HUES48 (cell line): ENCODE results near the gene TDG.

ENCODE experiments used
- H3K27ac ChIP-seq: one replicate; pipeline ENCODE4 v1.7.0; 2013; ENCODE audit warnings: low read depth, low read length, inconsistent platforms
- H3K27me3 ChIP-seq: 2 replicates; pipeline ENCODE4 v1.6.1; 2013; ENCODE audit warnings: mild to moderate bottlenecking, low read length; ENCODE audit not compliant: control insufficient read depth, insufficient read depth
- H3K36me3 ChIP-seq: 2 replicates; pipeline ENCODE4 v1.6.1; 2013; ENCODE audit warnings: low read length; ENCODE audit not compliant: control insufficient read depth, insufficient read depth
- H3K4me1 ChIP-seq: 2 replicates; pipeline ENCODE4 v1.6.1; 2013; ENCODE audit warnings: mild to moderate bottlenecking, low read length; ENCODE audit not compliant: control insufficient read depth, insufficient read depth
- H3K4me3 ChIP-seq: 2 replicates; pipeline ENCODE4 v1.5.1; 2013; ENCODE audit warnings: mild to moderate bottlenecking, low read depth, low read length
- H3K9ac ChIP-seq: 2 replicates; pipeline ENCODE4 v1.6.1; 2013; ENCODE audit warnings: mild to moderate bottlenecking, low read depth, low read length, moderate library complexity
- H3K9me3 ChIP-seq: 2 replicates; pipeline ENCODE4 v1.6.1; 2013; ENCODE audit warnings: low read length; ENCODE audit not compliant: control insufficient read depth, insufficient read depth

The TDG gene

DNA sequence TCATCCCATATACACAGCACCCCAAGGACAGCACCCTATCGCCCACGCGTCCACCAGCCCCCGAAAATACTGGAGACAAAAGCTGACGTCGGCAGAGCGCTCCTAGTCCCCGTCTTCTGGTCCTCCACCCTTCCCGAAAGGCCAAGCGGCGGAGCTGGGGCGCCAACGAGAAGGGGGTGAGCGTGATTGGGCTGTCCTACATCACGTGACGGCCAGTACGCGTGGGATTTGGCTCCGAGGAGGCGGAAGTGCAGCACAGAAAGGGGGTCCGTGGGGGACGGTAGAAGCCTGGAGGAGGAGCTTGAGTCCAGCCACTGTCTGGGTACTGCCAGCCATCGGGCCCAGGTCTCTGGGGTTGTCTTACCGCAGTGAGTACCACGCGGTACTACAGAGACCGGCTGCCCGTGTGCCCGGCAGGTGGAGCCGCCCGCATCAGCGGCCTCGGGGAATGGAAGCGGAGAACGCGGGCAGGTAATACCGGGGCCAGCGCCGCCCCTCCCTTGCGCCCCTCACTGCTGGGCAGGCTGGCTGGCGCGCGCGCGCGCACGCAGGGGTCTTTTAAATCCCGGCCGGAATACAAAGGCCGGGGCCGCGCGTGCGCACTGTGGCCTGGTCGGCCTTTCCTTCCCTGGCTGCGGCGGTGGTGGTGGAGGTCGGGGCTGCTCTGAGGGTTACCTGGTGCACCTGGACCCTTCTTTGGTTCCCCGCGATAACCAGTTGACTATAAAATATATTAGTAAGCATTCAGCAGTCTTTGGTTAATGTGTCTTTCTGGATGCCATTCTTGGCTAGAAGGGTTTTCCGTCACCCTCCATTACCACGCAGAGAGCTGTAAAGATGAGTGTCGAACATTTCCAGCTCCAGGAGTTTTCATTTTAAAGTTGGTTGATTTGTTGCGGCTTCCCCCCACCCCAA lies at the start of gene TDG:
Gene TDG, plus strand, starts transcription at position 283 of the 915 bp plus-strand sequence. Its CDS starts 166 bp downstream, at position 449.
- Histone ChIP-seq H3K27ac (peak within 1 kb of the TSS; percentile 94), H3K4me1 (no peaks in the 10 kb centered on the region), H3K9me3 (no peaks in the 10 kb centered on the region)

DNA sequence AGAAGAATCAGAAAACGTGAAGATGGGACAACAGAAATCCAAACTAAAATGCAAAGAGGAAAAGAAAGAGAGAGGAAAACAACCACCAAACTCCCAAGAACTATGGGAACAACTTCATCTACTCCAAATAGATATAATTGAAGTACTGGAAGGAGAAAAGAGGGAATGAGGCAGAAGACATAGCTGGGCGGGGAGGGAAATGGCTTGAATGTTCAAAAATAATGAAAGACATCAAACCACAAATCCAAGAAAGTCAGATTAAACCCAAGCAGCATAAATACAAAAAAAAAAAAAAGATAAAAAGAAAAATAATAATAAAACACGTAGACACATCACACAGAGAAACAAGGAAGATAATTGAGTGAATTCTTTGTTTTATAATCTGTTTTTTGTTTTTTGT lies 47.8 kb upstream of the TDG start:
- no peaks in the 10 kb centered on the region for H3K27me3 ChIP-seq
- H3K27ac ChIP-seq: no peak overlapping the region
- no peak overlapping the region for H3K4me3 ChIP-seq
- H3K4me1 ChIP-seq: no peaks in the 10 kb centered on the region
- H3K36me3 ChIP-seq: no peaks in the 10 kb centered on the region
- no peak overlapping the region for H3K9ac ChIP-seq
- no peaks in the 10 kb centered on the region for H3K9me3 ChIP-seq

More for the DNA sequence above, at the start of gene TDG:
- Histone ChIP-seq H3K36me3 (peaks cover 30% of the 10 kb centered on the region), H3K27me3 (no peaks in the 10 kb centered on the region), H3K9ac (peak within 1 kb of the TSS; percentile 92), H3K4me3 (peak within 1 kb of the TSS; percentile 94)

DNA sequence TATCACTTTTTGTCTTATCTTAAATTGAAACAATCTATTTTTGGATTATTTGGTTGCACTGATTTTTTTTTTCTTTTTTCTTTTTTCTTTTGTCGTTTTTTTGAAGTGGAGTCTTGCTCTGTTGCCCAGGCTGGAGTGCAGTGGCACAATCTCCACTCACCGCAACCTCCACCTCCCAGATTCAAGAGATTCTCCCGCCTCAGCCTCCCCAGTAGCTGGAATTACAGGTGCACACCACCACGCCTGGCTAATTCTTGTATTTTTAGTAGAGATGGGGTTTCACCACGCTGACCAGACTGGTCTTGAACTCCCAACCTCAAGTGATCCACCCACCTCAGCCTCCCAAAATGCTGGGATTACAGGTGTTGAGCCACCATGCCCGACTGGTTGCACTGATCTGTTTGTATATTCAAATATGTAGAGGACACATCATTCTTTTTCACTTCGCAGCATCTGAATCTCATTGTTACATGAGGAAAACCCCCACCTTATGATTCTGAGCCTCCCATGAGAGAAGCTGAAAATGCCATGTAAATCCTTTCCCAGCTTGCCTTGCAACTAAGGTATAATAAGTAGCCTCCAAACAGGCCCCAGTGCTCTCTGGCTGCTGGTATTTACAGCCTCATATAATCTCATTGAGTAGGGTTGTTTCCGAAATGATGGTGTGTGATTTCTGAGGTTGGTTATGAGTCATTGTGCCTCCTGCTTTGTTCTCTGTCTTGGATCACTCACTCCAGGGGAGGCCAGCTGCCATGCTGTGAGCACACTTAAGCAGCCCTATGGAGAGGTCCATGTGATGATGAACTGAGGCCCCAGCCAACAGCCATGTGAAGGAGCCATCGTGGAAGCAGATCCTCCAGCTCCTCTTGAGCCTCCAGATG lies 40.7 kb upstream of the TDG start:
- Histone ChIP-seq H3K4me3 (no peak overlapping the region), H3K27ac (no peak overlapping the region), H3K36me3 (no peaks in the 10 kb centered on the region), H3K9ac (no peak overlapping the region), H3K27me3 (no peaks in the 10 kb centered on the region), H3K9me3 (no peaks in the 10 kb centered on the region), H3K4me1 (peaks cover 8% of the 10 kb centered on the region; the same call in 1 of the 2 replicates)

DNA sequence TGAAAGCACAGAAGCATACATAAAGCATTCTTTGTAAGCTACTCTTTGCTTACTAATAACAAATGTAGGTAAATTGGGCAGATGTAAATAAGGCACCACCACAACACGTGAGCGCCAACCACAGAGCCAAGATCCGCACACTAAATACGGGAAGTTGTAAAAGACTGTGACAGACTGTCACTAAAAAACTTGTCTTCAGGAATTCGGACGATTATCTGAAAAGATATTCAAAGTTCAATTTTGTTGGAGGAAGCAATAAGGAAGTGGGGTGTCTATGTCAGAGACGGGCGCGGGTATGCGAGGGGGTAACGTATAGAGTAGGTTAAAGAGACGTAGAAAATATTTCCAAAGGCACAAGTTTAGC lies 37.0 kb upstream of the TDG start:
- H3K27ac ChIP-seq: peak overlapping the region; percentile 87
- H3K9ac ChIP-seq: peak overlapping the region; percentile 80
- H3K9me3 ChIP-seq: no peaks in the 10 kb centered on the region
- peak overlapping the region; percentile 86 for H3K4me3 ChIP-seq
- peaks cover 25% of the 10 kb centered on the region for H3K36me3 ChIP-seq
- no peaks in the 10 kb centered on the region for H3K27me3 ChIP-seq
- H3K4me1 ChIP-seq: peaks cover 11% of the 10 kb centered on the region; the same call in 1 of the 2 replicates

DNA sequence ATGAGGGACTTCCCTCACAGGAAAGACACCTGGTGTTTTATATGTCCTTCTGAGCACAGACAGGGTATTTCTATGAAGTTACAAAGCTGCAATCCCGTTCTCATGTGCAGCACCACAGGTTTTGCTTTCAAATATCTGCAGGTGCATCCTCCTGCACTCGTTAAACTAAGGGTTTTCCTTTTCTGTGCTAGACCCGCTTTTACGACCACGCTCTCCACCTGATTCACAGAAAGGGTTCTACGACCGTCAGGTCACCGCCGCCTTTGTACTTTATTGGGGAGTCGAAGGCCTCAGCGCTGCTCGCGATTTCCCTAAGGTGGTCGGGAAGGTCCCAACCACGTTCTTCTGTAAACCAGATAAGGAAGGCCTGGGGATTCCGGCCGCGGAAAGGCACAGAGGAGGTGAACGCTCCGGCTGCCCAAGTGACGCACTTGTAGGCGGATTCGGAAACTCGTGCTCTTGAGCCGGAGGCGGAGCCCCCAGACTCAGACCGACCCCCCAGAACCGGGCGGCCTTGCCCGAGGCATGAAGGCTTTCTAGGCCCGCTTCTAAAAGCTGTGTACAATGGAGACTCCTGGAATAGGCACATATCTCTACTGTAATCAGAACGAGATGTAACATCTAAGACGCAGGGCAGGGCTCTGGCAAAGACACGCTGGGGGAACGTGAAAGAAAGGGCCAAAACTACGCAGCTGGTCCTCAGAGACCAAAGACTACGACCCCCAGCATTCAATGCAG lies 36.5 kb upstream of the TDG start:
- Histone ChIP-seq H3K27ac (peak overlapping the region; percentile 87), H3K9ac (peak overlapping the region; percentile 80), H3K4me1 (peaks cover 11% of the 10 kb centered on the region; the same call in 1 of the 2 replicates), H3K4me3 (peak overlapping the region; percentile 86), H3K36me3 (peaks cover 31% of the 10 kb centered on the region), H3K9me3 (no peaks in the 10 kb centered on the region), H3K27me3 (no peaks in the 10 kb centered on the region)

DNA sequence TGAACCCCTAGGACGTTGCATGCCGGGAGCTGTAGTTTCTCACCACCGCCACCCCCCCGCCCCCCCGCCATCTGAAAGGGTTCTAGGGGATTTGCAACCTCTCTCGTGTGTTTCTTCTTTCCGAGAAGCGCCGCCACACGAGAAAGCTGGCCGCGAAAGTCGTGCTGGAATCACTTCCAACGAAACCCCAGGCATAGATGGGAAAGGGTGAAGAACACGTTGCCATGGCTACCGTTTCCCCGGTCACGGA lies 36.0 kb upstream of the TDG start:
- Histone ChIP-seq H3K9me3 (no peaks in the 10 kb centered on the region), H3K4me1 (peaks cover 11% of the 10 kb centered on the region; the same call in 1 of the 2 replicates), H3K4me3 (peak overlapping the region; percentile 86), H3K36me3 (peaks cover 36% of the 10 kb centered on the region), H3K27me3 (no peaks in the 10 kb centered on the region), H3K9ac (peak overlapping the region; percentile 80; the same call in 1 of the 2 replicates), H3K27ac (peak overlapping the region; percentile 87)

DNA sequence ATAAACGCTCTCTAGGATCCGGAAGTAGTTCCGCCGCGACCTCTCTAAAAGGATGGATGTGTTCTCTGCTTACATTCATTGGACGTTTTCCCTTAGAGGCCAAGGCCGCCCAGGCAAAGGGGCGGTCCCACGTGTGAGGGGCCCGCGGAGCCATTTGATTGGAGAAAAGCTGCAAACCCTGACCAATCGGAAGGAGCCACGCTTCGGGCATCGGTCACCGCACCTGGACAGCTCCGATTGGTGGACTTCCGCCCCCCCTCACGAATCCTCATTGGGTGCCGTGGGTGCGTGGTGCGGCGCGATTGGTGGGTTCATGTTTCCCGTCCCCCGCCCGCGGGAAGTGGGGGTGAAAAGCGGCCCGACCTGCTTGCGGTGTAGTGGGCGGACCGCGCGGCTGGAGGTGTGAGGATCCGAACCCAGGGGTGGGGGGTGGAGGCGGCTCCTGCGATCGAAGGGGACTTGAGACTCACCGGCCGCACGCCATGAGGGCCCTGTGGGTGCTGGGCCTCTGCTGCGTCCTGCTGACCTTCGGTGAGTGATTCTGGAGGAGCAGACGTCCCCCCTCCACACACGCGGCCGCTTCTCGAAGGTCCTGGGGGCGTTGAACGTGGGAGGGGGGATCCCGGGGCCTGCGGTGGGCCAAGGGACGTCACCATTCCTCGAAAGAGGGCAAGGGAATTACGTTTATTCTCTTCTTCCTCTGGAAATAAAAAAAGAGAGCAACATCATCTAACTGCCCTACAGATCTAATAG lies 35.5 kb upstream of the TDG start, which contains the start of gene HSP90B1:
Gene HSP90B1, plus strand, starts transcription at position 377 of the 753 bp plus-strand sequence. Its CDS starts 106 bp downstream, at position 483.
- H3K4me3 ChIP-seq: peak within 1 kb of the TSS; percentile 90
- H3K4me1 ChIP-seq: peaks cover 11% of the 10 kb centered on the region; the same call in 1 of the 2 replicates
- H3K27ac ChIP-seq: peak within 1 kb of the TSS; percentile 87
- H3K9me3 ChIP-seq: no peaks in the 10 kb centered on the region
- H3K9ac ChIP-seq: peak within 1 kb of the TSS; percentile 92
- H3K27me3 ChIP-seq: no peaks in the 10 kb centered on the region
- peaks cover 41% of the 10 kb centered on the region for H3K36me3 ChIP-seq

DNA sequence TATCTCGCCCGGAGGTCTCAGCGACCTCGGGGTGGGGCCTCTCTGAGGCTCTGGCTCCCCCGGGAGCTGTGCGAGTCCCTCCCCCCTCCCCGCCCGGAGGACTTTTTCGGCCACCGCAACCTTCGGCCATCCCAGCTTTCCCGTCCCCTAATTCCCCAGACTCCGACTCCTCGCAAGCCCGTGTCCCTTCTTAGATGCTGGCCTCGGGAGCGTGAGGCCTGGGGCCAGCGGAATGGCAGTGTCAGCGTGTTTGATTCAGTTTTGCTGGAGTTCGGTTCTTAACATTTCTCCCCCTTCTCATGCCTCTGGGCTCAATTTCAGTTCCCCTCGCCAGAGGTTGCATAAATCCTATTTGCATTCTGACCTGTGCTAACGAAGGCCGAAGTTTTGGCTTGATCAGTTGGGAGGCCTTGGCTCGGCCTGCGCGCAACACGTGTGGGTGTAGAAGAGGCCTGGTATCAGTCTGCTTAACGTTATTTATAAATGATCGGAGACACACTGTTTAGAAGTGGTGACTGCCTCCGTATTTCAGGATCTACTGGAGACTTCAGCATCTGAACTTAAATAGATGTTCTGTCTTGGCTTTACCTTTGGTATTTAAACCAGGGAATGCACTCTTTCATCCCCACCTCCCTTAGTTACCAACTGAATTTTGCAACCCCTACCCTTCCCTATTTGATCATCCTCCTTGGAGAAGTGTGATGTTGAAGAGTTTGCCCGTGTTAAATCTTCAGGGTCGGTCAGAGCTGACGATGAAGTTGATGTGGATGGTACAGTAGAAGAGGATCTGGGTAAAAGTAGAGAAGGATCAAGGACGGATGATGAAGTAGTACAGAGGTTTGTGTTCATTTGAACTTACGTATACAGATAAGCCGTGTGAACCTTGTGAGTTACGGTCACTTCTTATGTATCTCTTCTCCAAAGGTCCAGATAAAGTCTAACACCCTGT lies 34.6 kb upstream of the TDG start:
- H3K4me1 ChIP-seq: peaks cover 11% of the 10 kb centered on the region; the same call in 1 of the 2 replicates
- H3K27ac ChIP-seq: peak overlapping the region; percentile 76
- peak overlapping the region; percentile 92 for H3K9ac ChIP-seq
- H3K27me3 ChIP-seq: no peaks in the 10 kb centered on the region
- no peaks in the 10 kb centered on the region for H3K9me3 ChIP-seq
- peaks cover 49% of the 10 kb centered on the region for H3K36me3 ChIP-seq
- peak overlapping the region; percentile 90 for H3K4me3 ChIP-seq

DNA sequence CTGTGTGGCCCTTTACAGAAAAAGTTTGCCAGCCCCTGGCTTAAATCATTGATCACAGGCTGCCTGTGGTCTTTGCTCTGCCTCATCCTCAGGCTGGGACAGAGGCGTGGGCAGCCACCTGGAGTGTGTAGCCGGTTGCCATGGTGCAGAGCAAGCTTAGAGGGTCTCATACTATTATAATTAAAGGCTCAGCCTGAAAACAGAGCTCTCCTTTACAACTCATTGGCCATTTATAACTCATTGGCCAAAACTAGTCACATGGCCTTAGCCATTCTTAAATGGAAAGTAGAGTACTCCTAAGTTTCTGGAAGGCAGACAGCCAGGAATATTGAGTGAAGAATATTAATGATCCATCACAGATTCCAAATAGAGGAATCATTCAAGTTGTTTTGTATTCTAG lies 32.4 kb upstream of the TDG start:
- Histone ChIP-seq H3K36me3 (peaks cover 71% of the 10 kb centered on the region), H3K27ac (no peak overlapping the region), H3K9me3 (no peaks in the 10 kb centered on the region), H3K4me3 (no peak overlapping the region; the same call in 1 of the 2 replicates), H3K4me1 (peaks cover 10% of the 10 kb centered on the region; the same call in 1 of the 2 replicates), H3K27me3 (no peaks in the 10 kb centered on the region), H3K9ac (no peak overlapping the region)
